ENCODE measurements around the gene ZNRF1. TPM values are rescaled to one million over a fixed set of nuclear protein-coding genes. Genes with fewer than 3 reads are reported as not detected.

The ZNRF1 gene
- total RNA-seq, 1 experiment from 2014 or later: 27.1 TPM

GRCh38 chr16:75099738-75100602 is 101.1 kb downstream of the ZNRF1 start:
- BruUV-seq (replicated peaks): no TSS peak
- Mint-ChIP-seq H3K27me3 (ENCODE audit: unreplicated experiment) (peaks cover 16% of the 10 kb centered on the region), H3K9me3 (ENCODE audit: low read depth, unreplicated experiment) (peaks cover 2% of the 10 kb centered on the region)

GRCh38 chr16:75100603-75100990 is 101.8 kb downstream of the ZNRF1 start:
- DNase-seq: no peak
- CTCF ChIA-PET: no interaction called here
- Mint-ChIP-seq H3K4me1 (ENCODE audit: low read depth, unreplicated experiment) (peaks cover 15% of the 10 kb centered on the region), H3K9me3 (ENCODE audit: low read depth, unreplicated experiment) (peaks cover 2% of the 10 kb centered on the region), H3K27ac (ENCODE audit: unreplicated experiment) (no peak overlapping the region), H3K36me3 (ENCODE audit: insufficient read depth, unreplicated experiment) (peaks cover 6% of the 10 kb centered on the region), H3K27me3 (ENCODE audit: unreplicated experiment) (peaks cover 16% of the 10 kb centered on the region), H3K4me3 (ENCODE audit: low read depth, unreplicated experiment) (no peak overlapping the region)
- intact Hi-C loops (cut with micrococcal nuclease; ENCODE audit: unreplicated experiment): no loop called here
- no TSS peak for BruUV-seq (replicated peaks)
- no peak for TF ChIP-seq CTCF (IDR thresholded peaks at IDR 0.05; ENCODE audit: unreplicated experiment)

More at GRCh38 chr16:75099738-75100602, 101.1 kb downstream of the ZNRF1 start:
- no peak for TF ChIP-seq CTCF (IDR thresholded peaks at IDR 0.05; ENCODE audit: unreplicated experiment)
- DNase-seq: no peak
- Mint-ChIP-seq H3K36me3 (ENCODE audit: insufficient read depth, unreplicated experiment) (peaks cover 6% of the 10 kb centered on the region), H3K4me1 (ENCODE audit: low read depth, unreplicated experiment) (peaks cover 15% of the 10 kb centered on the region), H3K27ac (ENCODE audit: unreplicated experiment) (no peak overlapping the region), H3K4me3 (ENCODE audit: low read depth, unreplicated experiment) (no peak overlapping the region)
- intact Hi-C loops (cut with micrococcal nuclease; ENCODE audit: unreplicated experiment): loop anchor here (5.0 kb wide), 1 partner anchor 88 kb away; no protein-coding TSS in a partner anchor
- CTCF ChIA-PET: no interaction called here

- peaks cover 2% of the 10 kb centered on the region for H3K9me3 Mint-ChIP-seq (ENCODE audit: low read depth, unreplicated experiment)
- no peak overlapping the region for H3K27ac Mint-ChIP-seq (ENCODE audit: unreplicated experiment)
- intact Hi-C loops (cut with micrococcal nuclease; ENCODE audit: unreplicated experiment): no loop called here
- peaks cover 16% of the 10 kb centered on the region for H3K27me3 Mint-ChIP-seq (ENCODE audit: unreplicated experiment)
- CTCF ChIA-PET: interaction anchor here (0.8 kb wide), 1 partner anchor 9 kb away, joined by 3 read pairs; no protein-coding TSS in a partner anchor
- no peak for TF ChIP-seq CTCF (IDR thresholded peaks at IDR 0.05; ENCODE audit: unreplicated experiment)
- H3K36me3 Mint-ChIP-seq (ENCODE audit: insufficient read depth, unreplicated experiment): peaks cover 3% of the 10 kb centered on the region
- no peak overlapping the region for H3K4me3 Mint-ChIP-seq (ENCODE audit: low read depth, unreplicated experiment)
- H3K4me1 Mint-ChIP-seq (ENCODE audit: low read depth, unreplicated experiment): peaks cover 6% of the 10 kb centered on the region
- no TSS peak for BruUV-seq (replicated peaks)
- no peak for DNase-seq
Observed at GRCh38 chr16:75101635-75102034, 102.8 kb downstream of the ZNRF1 start.

DNA sequence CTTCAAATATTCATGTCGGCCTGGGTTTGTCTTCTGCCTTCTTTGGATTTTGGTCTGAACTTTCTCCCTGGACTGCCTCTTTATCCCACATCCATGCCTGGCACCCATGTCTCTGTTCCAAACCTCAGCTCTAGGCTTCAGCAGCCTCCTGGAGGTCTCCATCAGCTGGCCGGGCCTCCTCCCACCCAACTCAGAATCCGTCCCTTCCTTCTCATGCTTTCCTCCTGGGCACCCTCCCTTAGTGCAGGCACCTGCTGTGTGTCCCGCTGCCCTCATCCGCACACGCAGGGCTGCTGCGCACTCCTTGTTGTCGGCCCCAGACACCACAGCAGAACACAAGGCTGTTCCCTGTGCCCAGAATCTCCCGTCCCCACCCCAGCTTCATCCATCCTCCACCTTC is 103.8 kb downstream of the ZNRF1 start:
- no TSS peak for BruUV-seq (replicated peaks)
- DNase-seq: no peak
- peak overlapping the region; percentile 31 for H3K27ac Mint-ChIP-seq (ENCODE audit: unreplicated experiment)
- peaks cover 2% of the 10 kb centered on the region for H3K9me3 Mint-ChIP-seq (ENCODE audit: low read depth, unreplicated experiment)
- H3K27me3 Mint-ChIP-seq (ENCODE audit: unreplicated experiment): peaks cover 16% of the 10 kb centered on the region
- TF ChIP-seq CTCF (IDR thresholded peaks at IDR 0.05; ENCODE audit: unreplicated experiment): no peak
- H3K4me3 Mint-ChIP-seq (ENCODE audit: low read depth, unreplicated experiment): no peak overlapping the region
- no peaks in the 10 kb centered on the region for H3K36me3 Mint-ChIP-seq (ENCODE audit: insufficient read depth, unreplicated experiment)
- intact Hi-C loops (cut with micrococcal nuclease; ENCODE audit: unreplicated experiment): no loop called here
- H3K4me1 Mint-ChIP-seq (ENCODE audit: low read depth, unreplicated experiment): no peaks in the 10 kb centered on the region
- CTCF ChIA-PET: no interaction called here
